ENCODE measurements around the gene UCK2. TPM values are rescaled to one million over a fixed set of nuclear protein-coding genes. Genes with fewer than 3 reads are reported as not detected.
"Not testable (repeated sequence)": the region's sequence is repeated elsewhere in the genome, so short reads cannot be mapped to it uniquely, and the experiment has no call there.

UCK2 gene
- polyA plus RNA-seq, 2 of the 4 experiments (the other 2 are of a cell fraction), result 72.4 to 98.9 TPM

DNA sequence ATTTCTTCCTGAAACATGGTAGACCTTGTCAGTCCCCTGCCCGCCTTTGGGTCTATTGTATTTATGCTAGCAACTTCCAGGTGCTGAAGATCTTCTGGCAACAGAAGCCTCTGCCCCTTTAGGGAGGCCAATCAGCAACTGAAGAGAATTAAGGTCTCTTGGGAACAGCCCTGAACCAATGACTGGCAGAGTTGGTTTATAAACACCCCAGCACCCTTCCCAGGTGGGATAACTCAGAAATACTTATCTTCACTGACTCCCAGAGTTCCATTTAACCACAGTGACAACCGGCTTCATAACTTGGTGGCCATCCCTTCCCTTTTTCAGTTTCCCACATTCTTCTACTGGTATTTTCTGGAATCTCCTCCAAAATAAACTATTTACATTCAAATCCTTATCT lies 31.5 kb upstream of the UCK2 start:
- 66% methylated on average over 2 of the region's 2 CpGs for WGBS (ENCODE audit: missing lambda C conversion rate)

DNA sequence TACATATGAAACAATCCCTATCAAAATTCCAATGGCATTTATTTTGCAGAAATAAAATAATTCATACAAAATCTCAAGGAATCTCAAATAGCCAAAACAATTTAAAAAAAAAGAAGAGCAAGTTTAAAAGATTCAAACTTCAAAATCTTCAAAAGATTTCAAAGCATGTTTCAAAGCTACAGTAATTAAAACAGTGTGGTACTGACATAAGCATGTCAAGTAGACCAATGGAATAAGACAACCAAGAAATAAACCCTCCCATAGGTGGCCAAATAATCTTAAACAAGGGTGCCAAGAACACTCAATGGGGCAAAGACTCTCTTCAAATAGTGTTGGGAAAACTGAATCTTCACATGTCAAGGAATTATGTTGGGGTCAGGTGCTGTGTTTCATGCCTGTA lies 28.0 kb upstream of the UCK2 start:
- no peak overlapping the region for H3K27ac ChIP-seq
- H3K4me1 ChIP-seq, result no peaks in the 10 kb centered on the region
- ATAC-seq (no peak), DNase-seq (ENCODE audit: low read depth in 1 of 2, low spot score in 1 of 2) (no peak), FAIRE-seq (no peak)
- CTCF ChIA-PET, result interaction anchor here (0.5 kb wide), 1 partner anchor 40 kb away, joined by 3 read pairs; no protein-coding TSS in a partner anchor
- peaks cover 21% of the 10 kb centered on the region for H3K9me3 ChIP-seq
- H3K4me3 ChIP-seq, result no peak overlapping the region
- POLR2A ChIA-PET, result interaction anchor here (0.7 kb wide), 1 partner anchor 29 kb away, joined by 3 read pairs; no protein-coding TSS in a partner anchor
- TF ChIP-seq HOXB5 (CRISPR knock-in tag; IDR thresholded peaks at IDR 0.05), result no peak
- no peak for TF ChIP-seq HEYL (CRISPR knock-in tag; IDR thresholded peaks at IDR 0.05)
- no peak for TF ChIP-seq FOSB (CRISPR knock-in tag; IDR thresholded peaks at IDR 0.05)
- no peak for TF ChIP-seq KDM5A (IDR thresholded peaks at IDR 0.05)
- TF ChIP-seq, protein P1, sequence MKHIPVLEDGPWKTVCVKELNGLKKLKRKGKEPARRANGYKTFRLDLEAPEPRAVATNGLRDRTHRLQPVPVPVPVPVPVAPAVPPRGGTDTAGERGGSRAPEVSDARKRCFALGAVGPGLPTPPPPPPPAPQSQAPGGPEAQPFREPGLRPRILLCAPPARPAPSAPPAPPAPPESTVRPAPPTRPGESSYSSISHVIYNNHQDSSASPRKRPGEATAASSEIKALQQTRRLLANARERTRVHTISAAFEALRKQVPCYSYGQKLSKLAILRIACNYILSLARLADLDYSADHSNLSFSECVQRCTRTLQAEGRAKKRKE (CRISPR knock-in tag; IDR thresholded peaks at IDR 0.05; ENCODE audit: low read depth), result no peak
- TF ChIP-seq TP53 (CRISPR knock-in tag; IDR thresholded peaks at IDR 0.05), result no peak
- no peak for TF ChIP-seq PHF8 (IDR thresholded peaks at IDR 0.05; ENCODE audit: borderline replicate concordance, low read depth)
- TF ChIP-seq, protein P2, sequence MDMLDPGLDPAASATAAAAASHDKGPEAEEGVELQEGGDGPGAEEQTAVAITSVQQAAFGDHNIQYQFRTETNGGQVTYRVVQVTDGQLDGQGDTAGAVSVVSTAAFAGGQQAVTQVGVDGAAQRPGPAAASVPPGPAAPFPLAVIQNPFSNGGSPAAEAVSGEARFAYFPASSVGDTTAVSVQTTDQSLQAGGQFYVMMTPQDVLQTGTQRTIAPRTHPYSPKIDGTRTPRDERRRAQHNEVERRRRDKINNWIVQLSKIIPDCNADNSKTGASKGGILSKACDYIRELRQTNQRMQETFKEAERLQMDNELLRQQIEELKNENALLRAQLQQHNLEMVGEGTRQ (IDR thresholded peaks at IDR 0.05), result no peak
- TF ChIP-seq EHF (CRISPR knock-in tag; IDR thresholded peaks at IDR 0.05), result no peak
- TF ChIP-seq EHMT2 (IDR thresholded peaks at IDR 0.05; ENCODE audit: low read depth), result no peak
- no peak for TF ChIP-seq ZC3H11A (IDR thresholded peaks at IDR 0.05)
- TF ChIP-seq ZNF302 (CRISPR knock-in tag; IDR thresholded peaks at IDR 0.05), result no peak
- TF ChIP-seq TFCP2L1 (CRISPR knock-in tag; IDR thresholded peaks at IDR 0.05), result no peak
- TF ChIP-seq, protein P3, sequence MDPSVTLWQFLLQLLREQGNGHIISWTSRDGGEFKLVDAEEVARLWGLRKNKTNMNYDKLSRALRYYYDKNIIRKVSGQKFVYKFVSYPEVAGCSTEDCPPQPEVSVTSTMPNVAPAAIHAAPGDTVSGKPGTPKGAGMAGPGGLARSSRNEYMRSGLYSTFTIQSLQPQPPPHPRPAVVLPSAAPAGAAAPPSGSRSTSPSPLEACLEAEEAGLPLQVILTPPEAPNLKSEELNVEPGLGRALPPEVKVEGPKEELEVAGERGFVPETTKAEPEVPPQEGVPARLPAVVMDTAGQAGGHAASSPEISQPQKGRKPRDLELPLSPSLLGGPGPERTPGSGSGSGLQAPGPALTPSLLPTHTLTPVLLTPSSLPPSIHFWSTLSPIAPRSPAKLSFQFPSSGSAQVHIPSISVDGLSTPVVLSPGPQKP (IDR thresholded peaks at IDR 0.05; ENCODE audit: low read depth, low read length), result no peak
- no peak for TF ChIP-seq ZFP36 (IDR thresholded peaks at IDR 0.05; ENCODE audit: borderline replicate concordance, partially characterized antibody)
- no peak for TF ChIP-seq CEBPB (IDR thresholded peaks at IDR 0.05)
- TF ChIP-seq EP300 (IDR thresholded peaks at IDR 0.05), result no peak
- no peak for TF ChIP-seq FOXS1 (CRISPR knock-in tag; IDR thresholded peaks at IDR 0.05)
- TF ChIP-seq, protein P4, sequence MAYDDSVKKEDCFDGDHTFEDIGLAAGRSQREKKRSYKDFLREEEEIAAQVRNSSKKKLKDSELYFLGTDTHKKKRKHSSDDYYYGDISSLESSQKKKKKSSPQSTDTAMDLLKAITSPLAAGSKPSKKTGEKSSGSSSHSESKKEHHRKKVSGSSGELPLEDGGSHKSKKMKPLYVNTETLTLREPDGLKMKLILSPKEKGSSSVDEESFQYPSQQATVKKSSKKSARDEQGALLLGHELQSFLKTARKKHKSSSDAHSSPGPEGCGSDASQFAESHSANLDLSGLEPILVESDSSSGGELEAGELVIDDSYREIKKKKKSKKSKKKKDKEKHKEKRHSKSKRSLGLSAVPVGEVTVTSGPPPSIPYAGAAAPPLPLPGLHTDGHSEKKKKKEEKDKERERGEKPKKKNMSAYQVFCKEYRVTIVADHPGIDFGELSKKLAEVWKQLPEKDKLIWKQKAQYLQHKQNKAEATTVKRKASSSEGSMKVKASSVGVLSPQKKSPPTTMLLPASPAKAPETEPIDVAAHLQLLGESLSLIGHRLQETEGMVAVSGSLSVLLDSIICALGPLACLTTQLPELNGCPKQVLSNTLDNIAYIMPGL (CRISPR knock-in tag; IDR thresholded peaks at IDR 0.05; ENCODE audit: borderline replicate concordance), result no peak
- H3K4me2 ChIP-seq, result no peak overlapping the region

More for the DNA sequence above, 31.5 kb upstream of the UCK2 start:
- ATAC-seq (no peak), FAIRE-seq (no peak), DNase-seq (ENCODE audit: low read depth in 1 of 2, low spot score in 1 of 2) (no peak)
- H3K4me3 ChIP-seq, result no peak overlapping the region
- H3K4me1 ChIP-seq, result no peaks in the 10 kb centered on the region
- H3K9me3 ChIP-seq, result peaks cover 19% of the 10 kb centered on the region
- POLR2A ChIA-PET, result no interaction called here
- CTCF ChIA-PET, result no interaction called here
- TF ChIP-seq NFE2L2 (conservative IDR thresholded peaks at IDR 0.05; ENCODE audit: low read length), result no peak
- TF ChIP-seq, protein P5, sequence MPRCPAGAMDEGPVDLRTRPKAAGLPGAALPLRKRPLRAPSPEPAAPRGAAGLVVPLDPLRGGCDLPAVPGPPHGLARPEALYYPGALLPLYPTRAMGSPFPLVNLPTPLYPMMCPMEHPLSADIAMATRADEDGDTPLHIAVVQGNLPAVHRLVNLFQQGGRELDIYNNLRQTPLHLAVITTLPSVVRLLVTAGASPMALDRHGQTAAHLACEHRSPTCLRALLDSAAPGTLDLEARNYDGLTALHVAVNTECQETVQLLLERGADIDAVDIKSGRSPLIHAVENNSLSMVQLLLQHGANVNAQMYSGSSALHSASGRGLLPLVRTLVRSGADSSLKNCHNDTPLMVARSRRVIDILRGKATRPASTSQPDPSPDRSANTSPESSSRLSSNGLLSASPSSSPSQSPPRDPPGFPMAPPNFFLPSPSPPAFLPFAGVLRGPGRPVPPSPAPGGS (IDR thresholded peaks at IDR 0.05), result no peak
- no peak for TF ChIP-seq SREBF2 (IDR thresholded peaks at IDR 0.05)
- no peak for TF ChIP-seq CEBPB (IDR thresholded peaks at IDR 0.05)
- TF ChIP-seq RAD21 (conservative IDR thresholded peaks at IDR 0.05 in 1 of 2, IDR thresholded peaks at IDR 0.05 in 1 of 2), result no peak
- TF ChIP-seq, protein P2 (IDR thresholded peaks at IDR 0.05), result no peak
- no peak for TF ChIP-seq ZFP36 (IDR thresholded peaks at IDR 0.05; ENCODE audit: borderline replicate concordance, partially characterized antibody)
- no peak for TF ChIP-seq HEYL (CRISPR knock-in tag; IDR thresholded peaks at IDR 0.05)
- no peak for TF ChIP-seq TFCP2L1 (CRISPR knock-in tag; IDR thresholded peaks at IDR 0.05)
- TF ChIP-seq ZNF302 (CRISPR knock-in tag; IDR thresholded peaks at IDR 0.05), result no peak
- TF ChIP-seq EP300 (IDR thresholded peaks at IDR 0.05), result no peak
- TF ChIP-seq, protein P6, sequence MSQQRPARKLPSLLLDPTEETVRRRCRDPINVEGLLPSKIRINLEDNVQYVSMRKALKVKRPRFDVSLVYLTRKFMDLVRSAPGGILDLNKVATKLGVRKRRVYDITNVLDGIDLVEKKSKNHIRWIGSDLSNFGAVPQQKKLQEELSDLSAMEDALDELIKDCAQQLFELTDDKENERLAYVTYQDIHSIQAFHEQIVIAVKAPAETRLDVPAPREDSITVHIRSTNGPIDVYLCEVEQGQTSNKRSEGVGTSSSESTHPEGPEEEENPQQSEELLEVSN (IDR thresholded peaks at IDR 0.05; ENCODE audit: borderline replicate concordance, low read depth), result no peak
- no peak overlapping the region for H3K4me2 ChIP-seq
- no peak overlapping the region for H3K27ac ChIP-seq

DNA sequence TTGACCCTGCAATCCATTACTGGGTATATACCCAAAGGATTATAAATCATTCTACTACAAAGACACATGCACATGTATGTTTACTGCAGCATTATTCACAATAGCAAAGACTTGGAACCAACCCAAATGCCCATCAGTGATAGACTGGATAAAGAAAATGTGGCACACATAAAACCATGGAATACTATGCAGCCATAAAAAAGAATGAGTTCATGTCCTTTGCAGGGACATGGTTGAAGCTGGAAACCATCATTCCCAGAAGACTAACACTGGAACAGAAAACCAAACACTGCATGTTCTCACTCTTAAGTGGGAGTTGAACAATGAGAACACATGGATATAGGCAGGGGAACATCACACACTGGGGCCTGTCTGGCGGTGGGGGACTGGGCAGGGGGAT lies 22.9 kb upstream of the UCK2 start:
- H3K9me3 ChIP-seq, result peaks cover 12% of the 10 kb centered on the region
- H3K4me1 ChIP-seq; H3K27ac ChIP-seq; FAIRE-seq; DNase-seq (ENCODE audit: low read depth in 1 of 2, low spot score in 1 of 2); POLR2A ChIA-PET; ATAC-seq; CTCF ChIA-PET; H3K4me3 ChIP-seq; H3K4me2 ChIP-seq: not testable (repeated sequence)
- 0% methylated on average over 1 of the region's 1 CpG for whole genome bisulfite sequencing (ENCODE audit: missing lambda C conversion rate)

Data from A549 (cell line).